Activated T-cell treated with anti-CD3 and anti-CD28 coated beads for 4 hours (primary cell): ENCODE data around the gene PWP1.
"Not testable (repeated sequence)": the region's sequence is repeated elsewhere in the genome, so short reads cannot be mapped to it uniquely, and the experiment has no call there.

Experiments used
- DNase-seq: peaks from one replicate; pipeline ENCODE4 v3.0.0-alpha.2; 2020

The PWP1 gene

DNA sequence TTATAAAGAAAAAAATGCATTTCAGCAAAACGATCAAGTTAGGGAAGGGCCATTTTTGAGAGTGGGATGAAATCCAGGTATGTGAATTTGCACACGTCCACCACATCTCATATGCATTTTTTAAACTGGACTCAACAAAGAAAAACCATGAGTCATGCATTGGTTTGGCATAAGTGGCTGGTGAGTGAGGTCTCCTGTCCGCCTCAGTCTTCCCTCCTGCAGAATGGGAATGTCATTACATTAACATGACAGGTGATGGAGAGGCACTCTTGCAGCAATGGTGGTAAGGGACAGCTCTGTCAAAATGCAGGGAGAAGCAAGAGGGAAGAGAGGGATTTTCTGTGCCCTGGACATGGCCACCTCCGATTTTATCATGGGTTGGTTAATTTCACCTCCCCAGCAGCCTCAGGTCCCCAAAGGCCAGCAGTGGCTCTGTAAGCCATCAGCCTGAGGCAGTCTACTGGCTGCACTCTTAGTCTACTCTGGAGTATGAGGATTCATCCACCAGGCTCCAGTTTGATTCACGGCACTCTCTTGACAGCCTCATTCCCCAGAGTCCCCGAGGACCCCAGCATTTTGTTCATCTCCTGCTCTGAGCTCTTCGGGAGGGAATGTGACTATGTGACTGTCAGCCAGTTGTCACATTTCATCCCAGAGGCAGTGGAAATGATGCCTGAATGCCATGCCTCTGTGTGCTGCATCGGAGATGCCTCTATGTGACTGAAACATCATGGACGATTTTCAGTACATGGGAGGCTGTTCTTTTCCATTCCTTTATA lies 17.1 kb upstream of the PWP1 start:
- DNase-seq: no peak

DNA sequence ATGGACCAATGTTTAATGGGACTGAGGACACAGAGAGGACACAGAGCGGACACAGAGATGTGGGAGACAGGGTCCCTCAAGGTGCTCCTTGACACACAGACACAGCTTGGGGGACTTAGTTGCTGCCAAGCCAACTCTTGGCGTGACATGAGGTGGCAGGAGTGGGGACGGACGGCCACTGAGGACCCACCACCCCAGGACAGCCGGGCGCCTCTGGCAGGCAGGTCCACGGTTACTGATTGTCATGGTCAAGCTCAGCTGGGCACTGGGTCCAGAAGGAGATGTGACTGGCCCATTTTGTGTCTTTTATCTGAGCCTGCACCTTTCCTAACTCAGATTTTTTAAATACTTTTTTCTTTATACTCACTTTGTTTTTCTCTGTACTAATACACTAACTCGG lies 15.7 kb upstream of the PWP1 start:
- DNase-seq: no peak

DNA sequence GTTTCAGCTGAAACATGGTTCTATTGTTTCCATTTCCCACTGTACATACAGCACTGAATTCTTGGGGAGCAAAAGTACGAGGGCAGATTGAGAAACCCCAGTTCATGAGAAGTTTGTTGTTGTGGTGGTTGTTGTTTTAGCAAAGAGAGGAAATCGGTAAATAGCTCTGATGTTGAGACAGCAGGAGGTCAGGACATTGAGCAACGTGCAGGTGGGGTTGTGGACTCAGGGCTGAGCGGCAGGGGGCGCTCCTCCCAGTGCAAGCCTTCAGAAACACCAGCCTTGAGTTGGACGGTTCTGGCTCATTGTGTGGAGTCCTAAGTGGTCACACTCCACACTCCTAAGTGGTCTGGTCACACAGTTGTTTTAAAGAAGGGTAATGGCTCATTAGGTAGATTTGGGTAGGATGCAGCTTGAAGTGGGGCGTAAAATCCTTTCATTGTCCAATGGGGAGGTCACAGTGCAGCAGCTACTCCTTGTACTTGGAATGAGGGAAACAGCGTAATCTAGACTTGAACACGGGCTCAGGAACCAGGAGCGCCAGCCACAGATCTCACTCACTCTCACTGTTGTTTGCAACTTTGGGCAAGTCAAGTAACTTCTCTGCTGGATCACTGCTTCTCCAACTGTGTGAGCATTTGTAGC lies 14.5 kb upstream of the PWP1 start:
- DNase-seq: no peak

DNA sequence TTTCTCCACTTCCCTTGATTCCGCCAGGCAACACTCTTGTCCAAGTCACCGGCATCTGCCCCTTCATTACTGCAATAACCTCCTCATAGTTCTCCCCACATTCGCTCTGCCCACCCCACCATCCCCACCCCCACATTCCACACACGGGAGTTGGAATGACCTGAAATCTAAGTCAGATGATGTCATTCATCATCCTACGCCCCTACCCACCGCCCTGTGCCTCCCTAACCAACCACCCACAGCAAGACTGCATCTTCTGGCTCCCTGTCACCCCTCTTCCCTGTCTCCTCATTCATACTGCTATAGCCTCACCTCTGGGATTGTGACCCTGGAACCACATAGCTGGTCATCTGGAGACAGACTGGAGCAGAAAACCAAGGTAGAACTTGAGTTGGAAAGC lies 7.9 kb upstream of the PWP1 start:
- DNase-seq: no peak

DNA sequence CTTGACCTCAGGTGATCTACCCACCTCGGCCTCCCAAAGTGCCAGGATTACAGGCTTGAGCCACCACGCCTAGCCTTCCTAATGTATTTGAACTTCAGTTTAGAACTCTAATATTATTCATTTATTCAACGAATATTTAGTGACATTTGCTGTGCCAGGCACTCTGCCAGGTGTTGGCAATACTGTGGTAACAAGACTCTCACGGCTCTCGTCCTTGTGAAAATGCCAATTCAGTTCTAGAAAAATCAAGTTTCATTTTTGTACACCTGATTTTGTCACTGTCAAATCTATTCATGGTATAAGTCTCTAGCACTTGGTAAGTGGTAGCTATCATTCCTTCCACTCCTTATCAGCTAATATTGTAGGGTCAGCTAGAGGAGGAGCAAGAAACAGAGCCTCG lies 6.3 kb upstream of the PWP1 start:
- no peak for DNase-seq

DNA sequence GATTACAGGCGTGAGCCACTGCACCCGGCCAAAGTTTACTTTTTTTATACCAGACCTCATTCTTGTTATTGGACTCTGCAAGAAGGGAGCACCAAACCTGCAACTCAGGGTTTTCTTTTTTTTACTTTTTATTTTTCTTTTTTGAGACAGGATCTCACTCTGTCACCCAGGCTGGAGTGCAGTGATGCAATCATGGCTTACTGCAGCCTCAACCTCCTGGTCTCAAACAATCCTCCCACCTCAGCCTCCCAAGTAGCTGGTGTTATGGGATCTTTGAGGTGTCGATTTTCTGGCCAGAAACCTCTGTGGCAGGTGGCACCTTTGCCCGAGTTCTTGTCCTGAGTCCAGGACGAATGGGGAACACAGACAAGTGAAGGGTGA lies 4.2 kb upstream of the PWP1 start:
- no peak for DNase-seq

DNA sequence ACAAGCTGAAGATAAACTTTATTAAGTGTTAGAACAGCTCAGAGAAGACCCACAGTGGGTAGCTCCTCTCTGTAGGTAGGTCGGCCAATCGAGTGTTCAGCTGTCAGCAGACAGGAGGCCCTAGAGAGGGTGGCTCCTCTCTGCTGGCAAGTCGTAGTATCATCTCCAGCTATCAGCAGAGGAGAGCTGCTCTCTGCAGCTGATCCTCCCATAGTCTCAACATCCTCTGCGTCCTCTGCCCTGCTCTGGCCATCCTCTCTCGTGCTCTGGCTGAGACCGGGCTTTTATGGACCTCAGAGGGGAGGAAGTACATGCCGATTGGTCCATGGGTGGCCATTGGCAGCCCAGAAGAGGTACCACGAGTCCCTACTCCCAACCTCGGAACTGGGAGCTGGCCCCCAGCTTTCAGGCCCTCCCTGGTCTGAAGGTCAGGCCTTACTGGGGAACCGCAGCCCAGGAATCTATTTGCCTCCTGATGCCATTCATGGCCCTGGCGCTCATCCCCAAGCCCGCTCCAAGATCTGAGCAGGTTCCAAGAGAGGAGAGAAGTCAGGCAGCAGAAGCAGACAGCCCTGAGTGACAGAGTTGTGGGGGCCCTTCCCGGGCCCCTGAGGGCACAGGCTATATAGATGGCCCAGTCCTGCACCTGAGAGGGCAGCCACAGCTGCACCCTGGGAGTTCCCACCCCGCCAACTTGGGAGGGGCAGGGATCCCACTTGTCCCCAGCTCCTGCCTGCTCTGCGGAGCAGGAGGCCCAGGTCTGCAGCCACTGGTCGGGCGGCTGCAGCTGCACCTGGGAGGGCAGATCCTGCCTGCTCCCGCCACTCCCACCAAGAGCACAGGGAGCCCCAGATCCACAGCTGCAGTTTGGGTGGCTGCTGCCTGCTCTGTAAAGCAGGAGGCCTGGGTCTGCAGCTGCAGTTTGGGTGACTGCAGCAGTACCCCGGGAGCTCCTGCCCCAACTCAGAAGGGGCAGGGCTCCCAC lies 3.5 kb upstream of the PWP1 start:
- no peak for DNase-seq

DNA sequence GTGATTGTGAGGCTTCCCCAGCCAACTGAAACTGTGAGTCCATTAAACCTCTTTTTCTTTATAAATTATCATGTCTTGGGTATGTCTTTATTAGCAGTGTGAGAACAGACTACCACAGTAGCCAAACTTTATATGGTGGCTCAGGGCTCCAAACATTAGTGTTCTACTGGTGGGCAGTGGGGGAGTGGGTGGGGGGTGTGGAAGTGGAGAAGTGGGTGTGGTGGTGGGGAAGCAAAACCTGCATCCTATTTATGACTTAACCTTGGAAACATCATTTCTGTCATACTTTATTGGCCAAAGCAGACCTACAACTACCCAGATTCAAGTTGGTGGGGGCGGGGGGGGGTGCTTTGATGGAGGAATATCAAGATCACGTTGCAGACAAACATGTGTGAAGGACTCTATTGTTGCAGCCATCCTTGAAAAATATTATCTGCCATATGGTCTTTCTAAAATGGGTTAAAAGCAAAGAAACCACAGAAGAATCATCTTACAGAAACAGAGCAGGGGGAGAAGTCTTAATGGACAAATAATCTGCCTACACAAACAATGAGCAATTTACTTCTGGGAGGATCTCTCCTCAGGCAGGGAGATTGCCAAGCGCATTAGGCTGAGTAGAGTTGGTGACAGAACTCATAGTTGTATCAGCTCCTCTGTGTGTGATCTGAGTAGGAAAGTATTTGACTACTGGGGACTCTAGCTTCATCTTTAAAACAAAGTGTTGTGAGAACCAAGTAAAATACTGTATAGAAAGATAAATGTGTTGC lies 1.4 kb upstream of the PWP1 start:
- no peak for DNase-seq

DNA sequence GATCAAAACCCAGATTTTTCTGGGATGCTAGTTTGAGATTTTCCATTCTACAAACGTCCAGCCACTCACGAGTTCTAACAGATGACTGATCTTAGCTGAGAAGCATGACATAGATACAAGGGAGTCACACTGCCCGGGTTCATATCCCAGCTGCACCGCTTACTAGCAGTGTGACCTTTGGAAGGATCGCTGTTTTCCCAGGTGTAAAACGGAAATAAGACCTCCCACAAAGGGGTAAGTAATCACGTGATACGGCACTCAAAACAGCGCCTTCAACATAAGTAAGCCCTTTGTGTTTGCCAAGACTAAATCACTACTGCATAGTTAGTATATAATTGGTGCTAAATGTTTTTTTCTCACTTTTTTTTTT lies 624 bp upstream of the PWP1 start:
- DNase-seq: peak; percentile 17

DNA sequence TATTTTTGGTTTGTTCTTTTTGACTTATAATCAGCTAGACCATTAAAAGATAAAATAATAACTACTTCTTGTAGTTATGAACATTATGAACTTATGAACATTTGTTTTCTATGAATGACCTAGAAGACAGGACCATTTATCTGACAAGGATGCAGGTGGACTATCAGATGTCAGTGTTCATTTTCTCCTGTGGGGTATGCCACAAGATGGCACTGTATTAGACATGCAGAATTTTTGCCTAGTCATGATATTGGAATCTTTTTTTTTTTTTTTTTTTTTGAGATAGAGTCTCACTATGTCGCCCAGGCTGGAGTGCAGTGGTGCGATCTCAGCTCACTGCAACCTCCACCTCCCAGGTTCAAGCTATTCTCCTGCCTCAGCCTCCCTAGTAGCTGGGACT lies 10.2 kb downstream of the PWP1 start:
- DNase-seq: not testable (repeated sequence)

DNA sequence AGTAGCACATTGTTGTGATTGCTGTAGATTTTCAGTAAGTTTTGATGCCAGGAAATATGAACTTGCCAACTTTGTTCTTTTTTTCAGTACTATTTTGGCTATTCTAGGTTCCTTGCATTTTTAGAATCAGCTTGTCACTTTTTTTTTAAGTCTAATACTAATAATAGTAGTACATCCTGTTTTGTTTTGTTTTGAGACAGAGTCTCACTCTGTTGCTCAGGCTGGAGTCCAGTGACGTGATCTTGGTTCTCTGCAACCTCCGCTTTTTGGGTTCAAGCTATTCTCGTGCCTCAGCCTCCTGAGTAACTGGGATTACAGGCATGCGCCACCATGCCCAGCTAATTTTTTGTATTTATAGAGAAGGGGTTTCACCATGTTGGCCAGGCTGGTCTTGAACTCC lies 16.5 kb downstream of the PWP1 start:
- no peak for DNase-seq

DNA sequence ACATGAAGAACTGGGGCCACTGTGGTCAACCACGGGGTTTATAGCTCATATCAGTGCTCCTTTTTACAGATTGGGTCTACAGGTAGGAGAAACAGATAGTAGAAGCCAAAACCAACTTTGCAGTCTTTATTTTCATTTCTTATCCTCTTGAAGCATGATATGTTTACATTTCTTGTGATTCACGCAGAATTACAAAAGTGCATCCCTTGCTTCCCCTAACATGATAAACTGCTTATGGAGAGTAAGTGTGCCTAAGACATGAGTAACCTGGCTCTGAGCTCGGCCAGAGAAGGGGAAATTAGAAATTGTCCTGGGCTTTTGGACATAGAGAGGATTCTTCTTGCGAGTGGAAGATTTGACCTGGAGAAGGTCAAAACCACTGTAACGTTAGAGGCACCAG lies 18.4 kb downstream of the PWP1 start:
- no peak for DNase-seq

DNA sequence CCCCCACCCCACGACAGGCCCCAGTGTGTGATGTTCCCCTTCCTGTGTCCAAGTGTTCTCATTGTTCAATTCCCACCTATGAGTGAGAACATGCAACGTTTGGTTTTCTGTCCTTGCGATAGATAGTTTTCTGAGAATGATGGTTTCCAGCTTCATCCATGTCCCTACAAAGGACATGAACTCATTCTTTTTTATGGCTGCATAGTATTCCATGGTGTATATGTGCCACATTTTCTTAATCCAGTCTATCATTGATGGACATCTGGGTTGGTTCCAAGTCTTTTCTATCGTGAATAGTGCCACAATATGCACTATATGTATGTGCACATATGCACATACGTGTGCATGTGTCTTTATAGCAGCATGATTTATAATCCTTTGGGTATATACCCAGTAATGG lies 19.9 kb downstream of the PWP1 start:
- DNase-seq: not testable (repeated sequence)

DNA sequence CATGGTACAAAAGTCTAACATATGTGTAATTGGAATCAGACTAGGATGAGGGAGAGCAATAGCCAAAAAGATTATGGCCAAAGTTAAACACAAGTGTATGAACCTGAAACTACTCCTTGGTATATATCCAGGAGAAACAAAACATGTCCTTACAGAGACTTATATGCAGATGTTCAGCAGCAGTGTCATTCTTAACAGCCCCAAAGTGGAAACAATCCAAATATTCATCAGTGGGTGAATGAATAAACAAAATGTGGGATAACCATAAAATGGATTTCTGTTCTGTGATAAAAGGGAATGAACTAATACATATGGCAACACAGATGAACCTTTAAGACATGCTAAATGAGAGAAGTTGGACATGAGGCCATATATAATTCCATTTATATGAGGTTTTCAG lies 30.2 kb downstream of the PWP1 start:
- no peak for DNase-seq

DNA sequence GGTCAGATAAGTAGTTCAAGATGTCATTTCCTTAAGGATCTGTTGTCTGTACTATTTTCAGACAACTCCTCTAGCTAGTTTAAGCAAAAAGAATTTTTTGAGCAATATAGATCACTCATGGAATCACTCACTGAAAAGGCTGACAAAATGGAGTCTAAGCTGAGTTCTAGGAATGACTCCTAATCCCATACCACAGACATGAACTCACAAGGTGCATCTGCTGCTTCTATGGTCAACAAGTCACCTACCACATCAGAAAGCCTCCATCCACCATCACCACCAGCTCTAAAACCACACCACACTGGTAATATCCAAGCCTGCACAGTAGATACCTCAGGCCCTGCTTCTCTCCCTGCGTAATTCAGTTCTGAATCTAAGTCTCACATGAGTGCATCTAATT lies 33.0 kb downstream of the PWP1 start:
- DNase-seq: no peak

DNA sequence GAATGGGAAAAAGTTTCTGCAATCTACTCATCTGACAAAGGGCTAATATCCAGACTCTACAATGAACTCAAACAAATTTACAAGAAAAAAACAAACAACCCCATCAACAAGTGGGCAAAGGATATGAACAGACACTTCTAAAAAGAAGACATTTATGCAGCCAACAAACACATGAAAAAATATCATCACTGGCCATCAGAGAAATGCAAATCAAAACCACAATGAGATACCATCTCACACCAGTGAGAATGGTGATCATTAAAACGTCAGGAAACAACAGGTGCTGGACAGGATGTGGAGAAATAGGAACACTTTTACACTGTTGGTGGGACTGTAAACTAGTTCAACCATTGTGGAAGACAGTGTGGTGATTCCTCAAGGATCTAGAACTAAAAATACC lies 41.7 kb downstream of the PWP1 start:
- not testable (repeated sequence) for DNase-seq

DNA sequence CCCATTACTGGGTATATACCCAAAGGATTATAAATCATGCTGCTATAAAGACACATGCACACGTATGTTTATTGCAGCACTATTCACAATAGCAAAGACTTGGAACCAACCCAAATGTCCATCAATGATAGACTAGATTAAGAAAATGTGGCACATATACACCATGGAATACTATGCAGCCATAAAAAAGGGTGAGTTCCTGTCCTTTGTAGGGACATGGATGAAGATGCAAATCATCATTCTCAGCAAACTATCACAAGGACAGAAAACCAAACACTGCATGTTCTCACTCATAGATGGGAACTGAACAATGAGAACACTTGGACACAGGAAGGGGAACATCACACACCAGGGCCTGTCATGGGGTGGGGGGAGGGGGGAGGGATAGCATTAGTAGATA lies 42.1 kb downstream of the PWP1 start:
- DNase-seq: not testable (repeated sequence)

DNA sequence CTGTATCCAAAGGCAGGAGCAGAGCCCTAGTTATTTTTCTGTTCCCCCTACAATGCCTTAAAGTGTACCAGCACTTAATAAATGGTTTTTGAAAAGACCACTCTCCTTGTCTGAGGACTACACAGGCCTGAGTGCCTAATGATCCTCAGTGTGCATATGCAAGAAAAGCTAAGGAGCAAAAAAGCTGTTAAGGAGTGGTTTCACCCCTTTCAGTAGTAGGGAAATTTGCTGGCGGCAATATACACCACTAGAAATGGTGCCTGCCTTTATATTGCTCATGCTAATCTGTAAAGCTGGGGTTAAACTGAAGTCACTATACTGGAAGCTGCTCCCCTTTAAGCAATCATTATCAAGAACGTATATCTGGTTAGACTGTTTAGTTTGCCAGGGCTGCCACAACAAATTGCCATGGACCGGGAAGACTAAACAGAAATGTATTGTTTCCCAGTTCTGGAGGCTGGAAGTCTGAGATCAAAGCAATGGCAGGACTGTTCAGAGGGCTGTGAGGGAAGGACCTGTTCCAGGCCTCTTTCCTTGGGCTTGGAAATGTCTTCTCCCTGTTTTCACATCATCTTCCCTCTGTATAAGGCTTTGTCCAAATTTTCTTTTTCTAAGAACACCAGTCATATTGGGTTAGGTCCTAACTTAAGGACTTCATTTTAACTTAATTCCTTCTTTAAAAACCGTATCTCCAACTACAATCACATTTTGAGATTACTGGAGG lies 45.2 kb downstream of the PWP1 start:
- DNase-seq: no peak

DNA sequence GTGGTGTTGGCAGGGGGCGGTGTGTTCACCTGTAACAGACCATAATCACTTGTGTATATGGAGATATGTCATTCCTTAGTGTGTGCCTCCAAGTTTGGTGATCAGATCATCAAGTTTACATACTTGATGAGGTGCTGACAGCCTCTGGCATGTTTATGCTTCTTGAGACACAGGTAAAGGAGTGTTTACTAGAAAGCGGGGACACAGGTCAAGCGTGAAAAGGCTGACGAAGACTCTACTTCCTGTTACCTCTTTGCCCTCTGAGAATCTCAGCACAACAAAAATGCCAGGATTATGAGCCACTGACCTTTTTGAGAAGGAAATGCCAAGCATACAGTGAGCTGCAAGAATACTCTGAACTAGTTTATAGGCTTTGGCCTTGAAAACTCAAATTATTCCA lies 45.8 kb downstream of the PWP1 start:
- no peak for DNase-seq

DNA sequence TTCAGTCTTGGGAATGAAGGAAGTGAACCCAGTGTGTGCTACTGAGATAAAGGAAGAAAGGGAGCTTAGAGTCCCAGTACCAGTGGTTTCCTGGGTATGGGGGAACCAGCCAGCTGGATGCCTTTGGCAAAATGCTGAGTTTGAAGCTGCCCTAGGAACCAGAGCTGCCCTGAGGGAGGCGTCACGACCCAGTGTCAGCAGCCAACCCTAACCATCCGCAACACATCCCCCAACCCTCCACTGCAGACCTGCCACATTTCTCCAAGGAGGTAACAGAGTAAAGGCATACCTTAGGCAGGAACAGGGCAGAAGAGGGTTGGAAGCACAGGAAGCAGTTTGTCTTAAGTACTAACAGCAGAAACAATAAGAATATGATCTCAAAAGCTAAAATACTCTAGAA lies 46.8 kb downstream of the PWP1 start:
- no peak for DNase-seq

DNA sequence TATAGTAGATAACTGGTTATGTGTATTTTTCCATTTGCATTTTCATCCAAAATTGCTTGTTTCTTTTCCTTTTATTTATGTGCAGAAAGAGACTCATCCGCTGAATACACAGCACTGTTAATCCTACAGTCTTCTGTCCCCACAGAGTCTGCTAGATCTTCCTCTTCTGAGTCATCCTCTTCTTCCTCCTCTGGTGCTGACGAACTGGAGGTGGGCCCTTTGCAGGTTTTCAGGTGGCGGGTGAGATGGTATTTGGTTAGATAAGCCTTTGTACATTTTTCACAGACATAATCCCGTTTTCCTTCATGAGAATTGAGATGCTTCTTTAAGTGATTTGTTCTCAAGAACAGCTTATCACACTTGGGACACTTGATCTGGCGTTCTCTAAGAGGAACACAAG lies 48.5 kb downstream of the PWP1 start:
- DNase-seq: no peak

DNA sequence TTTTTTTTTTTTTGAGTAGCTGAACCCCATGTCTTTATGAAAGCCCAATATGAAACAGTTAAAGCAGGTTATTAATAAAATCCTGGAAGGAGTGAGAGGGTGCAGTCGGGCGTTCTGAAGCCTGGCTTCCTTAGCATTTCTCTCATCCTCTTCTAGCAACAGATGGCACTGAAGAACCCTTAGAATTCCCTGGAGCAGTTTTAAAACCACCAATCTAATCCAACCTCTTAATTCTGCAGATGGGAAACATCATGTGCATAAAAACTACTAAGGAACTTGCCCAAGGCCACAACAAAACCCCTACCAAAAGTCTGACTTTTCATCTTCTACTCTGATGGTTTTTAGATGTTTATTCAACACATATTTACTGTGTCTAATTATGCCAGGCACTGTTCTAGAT lies 50.2 kb downstream of the PWP1 start:
- no peak for DNase-seq
